K562 (cell line): ENCODE data around the gene HPCAL1. TPM values are rescaled to one million over a fixed set of nuclear protein-coding genes. Genes with fewer than 3 reads are reported as not detected.
A peak's percentile ranks its signal among the peaks of the same experiment; 100 is the strongest.

Experiments
- ATAC-seq: fragments of 200-7000 bp; cut with Tn5 transposase; 3 replicates; pipeline ENCODE4 v1.9.1; 2020; ENCODE audit warnings: moderate library complexity
- BruUV-seq: library from RNA; stranded (reverse); fragments of 400-500 nt; replicated peaks from 2 replicates; lab custom pipeline; 2021; lab: Mats Ljungman, UMichigan
- CTCF ChIA-PET: fragments of 300-600 bp; formaldehyde crosslinking; extraction: SDS; loops from one replicate; lab custom pipeline; 2021; ENCODE audit warnings: low intra/inter-chr PET ratio; lab: Yijun Ruan, JAX
- POLR2A ChIA-PET: fragments of 300-600, 350-650 bp; sonication (Branson Sonifier 250); formaldehyde crosslinking; extraction: SDS; loops from one replicate; lab custom pipeline; 2021; ENCODE audit warnings: antibody characterized with exemption, inconsistent platforms; lab: Yijun Ruan, JAX
- DNase-seq, 4 experiments: peaks; one replicate each; pipeline versions ENCODE4 v3.0.0 to v3.0.0-alpha.2; 2011 to 2018; ENCODE audit warnings: low spot score in 3 of 4, mixed read lengths in 3 of 4; ENCODE audit errors: extremely low read depth in 1 of 4
- FAIRE-seq: peaks from 2 replicates; lab custom pipeline; 2011; peaks lifted over from hg19 to GRCh38; lab: Jason Lieb, UNC
- H2AFZ ChIP-seq: 2 replicates; pipeline ENCODE4 v1.6.0; 2011; ENCODE audit warnings: low read depth, low read length, control low read depth, inconsistent platforms
- H3K27ac ChIP-seq: fragments of 200-600 bp; 3 replicates; pipeline ENCODE4 v1.8.0; 2011; ENCODE audit warnings: low read depth, mild to moderate bottlenecking, control low read depth, inconsistent platforms, low read length, moderate library complexity, mixed read lengths; ENCODE audit errors: extremely low read depth
- H3K27me3 ChIP-seq, 2 experiments: fragments of 300-600 bp in 1 of 2; 2 replicates in 1 of 2; 3 replicates in 1 of 2; pipeline versions ENCODE4 v1.6.0 to v1.8.0; 2011; ENCODE audit warnings: inconsistent platforms in 2 of 2, low read length in 2 of 2, mild to moderate bottlenecking in 1 of 2, mixed read lengths in 1 of 2, moderate library complexity in 1 of 2; ENCODE audit not compliant: control insufficient read depth in 2 of 2, insufficient read depth in 2 of 2
- H3K36me3 ChIP-seq: fragments of 300-600 bp; 3 replicates; pipeline ENCODE4 v1.8.0; 2011; ENCODE audit warnings: mild to moderate bottlenecking, low read length, inconsistent platforms; ENCODE audit not compliant: control insufficient read depth, insufficient read depth
- H3K4me1 ChIP-seq, 2 experiments: fragments of 200-600 bp in 1 of 2; replicated peaks in 1 of 2; 2 replicates in 1 of 2; 3 replicates in 1 of 2; pipeline versions ENCODE4 v1.5.1 to v1.8.0; 2011; ENCODE audit warnings: inconsistent platforms in 2 of 2, low read length in 2 of 2, mild to moderate bottlenecking in 1 of 2, mixed read lengths in 1 of 2, moderate library complexity in 1 of 2; ENCODE audit not compliant: control insufficient read depth in 2 of 2, insufficient read depth in 2 of 2
- H3K4me2 ChIP-seq: 2 replicates; pipeline ENCODE4 v1.6.1; 2011; ENCODE audit warnings: low read length, control low read depth, inconsistent platforms, mixed read lengths; ENCODE audit not compliant: insufficient read depth
- H3K4me3 ChIP-seq: fragments of 200-600 bp; sonication (generic), shearing (Covaris generic); 2 replicates; pipeline ENCODE4 v1.5.1; 2016; ENCODE audit warnings: control low read depth, inconsistent platforms
- H3K79me2 ChIP-seq: fragments of 200-600 bp; 3 replicates; pipeline ENCODE4 v1.8.0; 2011; ENCODE audit warnings: low read length, inconsistent platforms; ENCODE audit not compliant: control insufficient read depth, insufficient read depth
- H3K9ac ChIP-seq, 2 experiments: 2 replicates each; pipeline versions ENCODE4 v1.6.0 to v1.6.1; 2011; ENCODE audit warnings: low read depth in 2 of 2, low read length in 2 of 2, control low read depth in 1 of 2, inconsistent platforms in 1 of 2, mild to moderate bottlenecking in 1 of 2, mixed read lengths in 1 of 2; ENCODE audit not compliant: insufficient read depth in 1 of 2
- H3K9me1 ChIP-seq: one replicate; pipeline ENCODE4 v1.6.0; 2011; ENCODE audit warnings: inconsistent platforms, mild to moderate bottlenecking, low read length, moderate library complexity; ENCODE audit not compliant: control insufficient read depth, insufficient read depth
- H3K9me3 ChIP-seq: replicated peaks from 2 replicates; pipeline ENCODE4 v1.5.1; 2011; ENCODE audit warnings: low read depth, low read length, inconsistent platforms; ENCODE audit not compliant: control insufficient read depth, insufficient read depth
- H4K20me1 ChIP-seq: replicated peaks from 2 replicates; pipeline ENCODE4 v1.6.1; 2011; ENCODE audit warnings: low read length, inconsistent platforms, mixed read lengths; ENCODE audit not compliant: control insufficient read depth, insufficient read depth
- ATF6 ChIP-seq: sonication (generic); formaldehyde crosslinking; IDR thresholded peaks from 2 replicates; pipeline ENCODE4 v1.4.0; 2020; ENCODE audit warnings: mild to moderate bottlenecking, missing genetic modification reagents
- BRF1 ChIP-seq: IDR thresholded peaks from 3 replicates; pipeline ENCODE4 v1.6.1; 2011; ENCODE audit warnings: borderline replicate concordance, mild to moderate bottlenecking; ENCODE audit not compliant: insufficient read length; ENCODE audit errors: extremely low read depth
- COPS2 ChIP-seq: fragments of 450-650 bp; conservative IDR thresholded peaks from 2 replicates; pipeline ENCODE4 v1.6.1; 2016; ENCODE audit warnings: mild to moderate bottlenecking, moderate library complexity
- MAFF ChIP-seq: IDR thresholded peaks from 2 replicates; pipeline ENCODE4 v1.6.1; 2012; ENCODE audit warnings: low read length, improper control_type of control experiment
- RNF2 ChIP-seq: sonication (generic); IDR thresholded peaks from 2 replicates; pipeline ENCODE4 v1.6.1; 2016
- SRSF1 ChIP-seq: fragments of 200-400 bp; formaldehyde crosslinking; IDR thresholded peaks from 2 replicates; pipeline ENCODE4 v1.6.1; 2017; ENCODE audit warnings: mild to moderate bottlenecking, low read depth, low read length, moderate library complexity
- XRCC3 ChIP-seq: fragments of 450-650 bp; IDR thresholded peaks from 2 replicates; pipeline ENCODE4 v1.6.1; 2017; ENCODE audit warnings: mild to moderate bottlenecking, moderate library complexity
- ZBTB17 ChIP-seq: fragments of 450-650 bp; formaldehyde crosslinking; IDR thresholded peaks from 2 replicates; pipeline ENCODE4 v1.4.0; 2020; ENCODE audit warnings: mild to moderate bottlenecking
- ZKSCAN1 ChIP-seq: fragments of 150-350 bp; IDR thresholded peaks from 2 replicates; pipeline ENCODE4 v1.6.1; 2016; ENCODE audit warnings: low read depth, low read length
- ZNF133 ChIP-seq: fragments of 250-450 bp; sonication (Bioruptor Pico); IDR thresholded peaks from 2 replicates; pipeline ENCODE4 v1.4.0; 2020; ENCODE audit warnings: mild to moderate bottlenecking
- ZNF212 ChIP-seq: fragments of 450-650 bp; formaldehyde crosslinking; IDR thresholded peaks from 2 replicates; pipeline ENCODE4 v1.4.0; 2020; ENCODE audit warnings: mild to moderate bottlenecking
- ZNF436 ChIP-seq: fragments of 250-450, 450-650 bp; sonication (Bioruptor Pico); formaldehyde crosslinking; IDR thresholded peaks from 2 replicates; pipeline ENCODE4 v1.7.0; 2020; ENCODE audit warnings: mild to moderate bottlenecking
- WGBS: fragments of 100-300 bp; shearing (Covaris generic); methylation state at CpG from one replicate; pipeline ENCODE4 v1.1.6; 2016; ENCODE audit warnings: low coverage, mixed read lengths; ENCODE audit not compliant: insufficient coverage; ENCODE audit errors: missing lambda C conversion rate; 5-methylcytosine and 5-hydroxymethylcytosine counted together
- in situ Hi-C: fragments of 300-500 bp; cut with MboI; formaldehyde crosslinking; loops from 4 replicates; pipeline ENCODE4 v1.15.0; 2018; ENCODE audit warnings: inconsistent platforms, mixed read lengths
- intact Hi-C: fragments of 100-400 bp; cut with micrococcal nuclease; formaldehyde crosslinking; loops from 2 replicates; pipeline ENCODE4 v1.14.2; 2022
- polyA plus RNA-seq, 8 experiments: library from polyadenylated mRNA; depleted of rRNA in 4 of 8; stranded (reverse) in 5 of 8; unstranded in 3 of 8; fragments of >200 nt; fragmentation: Nextera tagmentation in 2 of 8; fragmentation: Illumina TruSeq in 1 of 8; extraction: Ambion mirVana in 2 of 8; extraction: Trizol in 1 of 8; gene quantifications; 2 replicates each; pipeline versions ENCODE4 v1.2.1 to v1.2.3, GENCODE V29; 2011 to 2014; ENCODE audit warnings: inconsistent platforms in 1 of 8, missing spikeins in 1 of 8
- total RNA-seq, 7 experiments: library from RNA; depleted of rRNA in 6 of 7; stranded (reverse); fragments of >200 nt in 6 of 7; fragmentation: Illumina TruSeq in 2 of 7; extraction: Trizol in 2 of 7; gene quantifications; 2 replicates each; pipeline versions ENCODE4 v1.2.1 to v1.2.3, GENCODE V29; 2011 to 2021; ENCODE audit warnings: low replicate concordance in 1 of 7
- TF ChIP-seq, protein P1 (sequence below): fragments of 250-450 bp; sonication (Bioruptor Pico); IDR thresholded peaks from 2 replicates; pipeline ENCODE4 v1.5.0; 2021; ENCODE audit warnings: mild to moderate bottlenecking, moderate library complexity
- TF ChIP-seq, protein P2 (sequence below): fragments of 450-650 bp; formaldehyde crosslinking; conservative IDR thresholded peaks from 2 replicates; pipeline ENCODE4 v1.4.0; 2022; ENCODE audit warnings: mild to moderate bottlenecking, missing genetic modification characterization
- TF ChIP-seq, protein P3 (sequence below): fragments of 450-650 bp; IDR thresholded peaks from 2 replicates; pipeline ENCODE4 v1.6.1; 2016; ENCODE audit warnings: antibody characterized with exemption

The HPCAL1 gene
- total and polyA plus RNA-seq, 9 of the 15 experiments (the other 6 are each of a cell fraction or from before 2014, with no cell fraction given) = 2.7 to 65.5 (median 23.9) TPM

GRCh38 chr2:10285556-10286198 is 17.0 kb upstream of the HPCAL1 start:
- H3K4me2 ChIP-seq = no peak overlapping the region
- WGBS = 63% methylated on average over 15 of the region's 17 CpGs
- in situ Hi-C loops = no loop called here
- TF ChIP-seq ZBTB17 = no peak
- no peak for TF ChIP-seq XRCC3
- TF ChIP-seq BRF1 = no peak
- TF ChIP-seq MAFF = no peak
- TF ChIP-seq, protein P1, sequence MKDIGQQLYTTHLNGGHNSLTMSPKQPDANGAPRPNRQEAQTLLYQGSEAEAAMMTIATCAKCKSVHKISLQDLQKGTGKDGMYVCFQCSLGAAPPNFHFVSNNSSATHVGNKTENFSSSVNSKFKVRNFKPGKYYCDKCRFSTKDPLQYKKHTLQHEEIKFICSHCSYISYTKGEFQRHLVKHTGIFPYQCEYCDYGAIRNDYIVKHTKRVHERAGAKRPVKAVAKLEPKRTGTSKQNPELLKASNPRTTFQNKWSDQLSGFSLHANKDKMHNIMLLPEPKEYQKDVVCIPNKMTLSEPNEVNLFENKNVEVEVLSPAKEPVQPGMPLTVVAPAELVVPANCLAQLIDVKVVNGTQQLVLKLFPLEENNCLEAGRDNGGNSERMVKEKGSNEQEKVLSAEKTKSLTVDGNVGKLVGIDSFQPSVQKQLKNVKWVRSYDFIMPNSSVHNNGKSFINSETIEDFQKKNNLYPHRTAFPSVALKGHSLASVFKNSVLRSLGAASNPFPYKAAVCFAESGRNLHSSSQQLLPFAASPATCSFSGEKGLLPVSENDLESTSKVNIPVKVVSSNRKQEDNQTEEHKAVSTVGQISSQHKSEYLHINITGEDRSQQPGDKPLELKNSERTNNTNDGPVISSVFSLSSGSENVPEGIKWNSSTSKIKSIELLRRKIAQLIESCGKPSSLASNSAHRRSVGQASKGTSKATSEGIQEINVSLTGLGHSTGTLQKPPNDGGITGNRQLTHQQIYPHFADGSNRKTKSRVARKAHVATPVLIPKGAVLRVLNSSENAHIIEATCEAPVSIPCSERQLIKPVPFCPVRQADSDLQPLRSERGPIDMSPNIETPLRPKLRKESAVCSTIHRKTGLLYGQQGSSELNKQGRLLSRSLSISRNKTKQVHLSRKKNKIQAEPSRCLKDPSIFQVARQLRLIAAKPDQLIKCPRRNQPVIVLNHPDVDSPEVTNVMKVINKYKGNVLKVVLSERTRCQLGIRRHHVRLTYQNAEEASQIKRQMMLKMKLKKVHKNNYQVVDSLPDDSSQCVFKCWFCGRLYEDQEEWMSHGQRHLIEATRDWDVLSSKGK = no peak
- TF ChIP-seq, protein P2, sequence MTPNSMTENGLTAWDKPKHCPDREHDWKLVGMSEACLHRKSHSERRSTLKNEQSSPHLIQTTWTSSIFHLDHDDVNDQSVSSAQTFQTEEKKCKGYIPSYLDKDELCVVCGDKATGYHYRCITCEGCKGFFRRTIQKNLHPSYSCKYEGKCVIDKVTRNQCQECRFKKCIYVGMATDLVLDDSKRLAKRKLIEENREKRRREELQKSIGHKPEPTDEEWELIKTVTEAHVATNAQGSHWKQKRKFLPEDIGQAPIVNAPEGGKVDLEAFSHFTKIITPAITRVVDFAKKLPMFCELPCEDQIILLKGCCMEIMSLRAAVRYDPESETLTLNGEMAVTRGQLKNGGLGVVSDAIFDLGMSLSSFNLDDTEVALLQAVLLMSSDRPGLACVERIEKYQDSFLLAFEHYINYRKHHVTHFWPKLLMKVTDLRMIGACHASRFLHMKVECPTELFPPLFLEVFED (CRISPR knock-in tag) = no peak
- TF ChIP-seq, protein P3, sequence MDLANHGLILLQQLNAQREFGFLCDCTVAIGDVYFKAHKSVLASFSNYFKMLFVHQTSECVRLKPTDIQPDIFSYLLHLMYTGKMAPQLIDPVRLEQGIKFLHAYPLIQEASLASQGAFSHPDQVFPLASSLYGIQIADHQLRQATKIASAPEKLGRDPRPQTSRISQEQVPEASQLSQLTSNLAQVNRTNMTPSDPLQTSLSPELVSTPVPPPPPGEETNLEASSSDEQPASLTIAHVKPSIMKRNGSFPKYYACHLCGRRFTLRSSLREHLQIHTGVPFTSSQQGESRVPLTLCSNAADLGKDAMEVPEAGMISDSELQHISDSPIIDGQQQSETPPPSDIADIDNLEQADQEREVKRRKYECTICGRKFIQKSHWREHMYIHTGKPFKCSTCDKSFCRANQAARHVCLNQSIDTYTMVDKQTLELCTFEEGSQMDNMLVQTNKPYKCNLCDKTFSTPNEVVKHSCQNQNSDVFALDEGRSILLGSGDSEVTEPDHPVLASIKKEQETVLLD = no peak
- TF ChIP-seq ATF6 (CRISPR knock-in tag) = no peak
- TF ChIP-seq ZKSCAN1 = no peak
- no peak for TF ChIP-seq SRSF1
- no peak for TF ChIP-seq ZNF436 (CRISPR knock-in tag)
- TF ChIP-seq ZNF212 (CRISPR knock-in tag) = no peak
- no peak for TF ChIP-seq COPS2
- TF ChIP-seq ZNF133 (CRISPR knock-in tag) = no peak
- TF ChIP-seq RNF2 = no peak

More at GRCh38 chr2:10285556-10286198, 17.0 kb upstream of the HPCAL1 start:
- intact Hi-C loops = no loop called here
- Histone ChIP-seq H3K4me3 (no peak overlapping the region), H3K27me3 (no peaks in the 10 kb centered on the region), H4K20me1 (no peaks in the 10 kb centered on the region), H3K9me1 (no peaks in the 10 kb centered on the region), H3K36me3 (no peaks in the 10 kb centered on the region), H3K27ac (no peak overlapping the region), H3K79me2 (no peaks in the 10 kb centered on the region), H2AFZ (peak overlapping the region; percentile 69), H3K4me1 (peaks cover 33 to 48% of the 10 kb centered on the region in 2 experiments), H3K9me3 (no peaks in the 10 kb centered on the region), H3K9ac (peak overlapping the region in 1 of 2 experiments; percentile 47; a peak in 2 of 4 replicates)
- ATAC-seq (peak; percentile 43; the same call in 2 of the 3 replicates), FAIRE-seq (no peak), DNase-seq (peak in 2 of 4 experiments; percentile 33 to 46)
- POLR2A ChIA-PET = interaction anchor here (0.6 to 1.5 kb wide), 7 partner anchors 9 to 1233 kb away, joined by 3 to 5 read pairs (median 4); no protein-coding TSS in a partner anchor
- CTCF ChIA-PET = no interaction called here
- BruUV-seq = no TSS peak
